ENCODE results near the gene SMG9.
"Not testable (repeated sequence)": the region's sequence is repeated elsewhere in the genome, so short reads cannot be mapped to it uniquely, and the experiment has no call there.

Gene SMG9

GRCh38 chr19:43773725-43774102 lies 19.0 kb upstream of the SMG9 start:
- no peak for TF ChIP-seq CTCF (IDR thresholded peaks at IDR 0.05; ENCODE audit: extremely low read depth, missing control alignments)

GRCh38 chr19:43769256-43769655 lies 14.5 kb upstream of the SMG9 start:
- TF ChIP-seq CTCF (IDR thresholded peaks at IDR 0.05; ENCODE audit: extremely low read depth, missing control alignments), result no peak
- DNase-seq (ENCODE audit: low spot score), result no peak

More at GRCh38 chr19:43773725-43774102, 19.0 kb upstream of the SMG9 start:
- DNase-seq (ENCODE audit: low spot score), result no peak

- DNase-seq (ENCODE audit: low spot score), result no peak
- no peak for TF ChIP-seq CTCF (IDR thresholded peaks at IDR 0.05; ENCODE audit: extremely low read depth, missing control alignments)
These were observed 13.7 kb upstream of the SMG9 start for GRCh38 chr19:43768273-43769050.

- DNase-seq (ENCODE audit: low spot score), result no peak
- TF ChIP-seq CTCF (IDR thresholded peaks at IDR 0.05; ENCODE audit: extremely low read depth, missing control alignments), result no peak
These were observed 13.1 kb upstream of the SMG9 start for GRCh38 chr19:43767818-43768217.

GRCh38 chr19:43767316-43767715 lies 12.6 kb upstream of the SMG9 start:
- no peak for DNase-seq (ENCODE audit: low spot score)
- no peak for TF ChIP-seq CTCF (IDR thresholded peaks at IDR 0.05; ENCODE audit: extremely low read depth, missing control alignments)

GRCh38 chr19:43766755-43767043 lies 11.9 kb upstream of the SMG9 start:
- no peak for TF ChIP-seq CTCF (IDR thresholded peaks at IDR 0.05; ENCODE audit: extremely low read depth, missing control alignments)
- no peak for DNase-seq (ENCODE audit: low spot score)

- DNase-seq (ENCODE audit: low spot score), result peak; percentile 77
- no peak for TF ChIP-seq CTCF (IDR thresholded peaks at IDR 0.05; ENCODE audit: extremely low read depth, missing control alignments)
These were observed 10.5 kb upstream of the SMG9 start for GRCh38 chr19:43765109-43765876.

GRCh38 chr19:43764684-43765083 lies 9.9 kb upstream of the SMG9 start:
- DNase-seq (ENCODE audit: low spot score), result not testable (repeated sequence)
